GM12801 (cell line): ENCODE results near the gene RNU6-1.

Source experiments
- CTCF ChIP-seq: IDR thresholded peaks from one replicate; pipeline ENCODE4 v1.5.1; 2011; ENCODE audit warnings: control low read depth; ENCODE audit not compliant: insufficient read length; ENCODE audit errors: extremely low read depth

The RNU6-1 gene

GRCh38 chr15:67823314-67824196 lies 16.3 kb downstream of the RNU6-1 start:
- no peak for TF ChIP-seq CTCF

- TF ChIP-seq CTCF: no peak
Observed at GRCh38 chr15:67822537-67823313, 17.1 kb downstream of the RNU6-1 start.

- no peak for TF ChIP-seq CTCF
Observed at GRCh38 chr15:67821784-67822440, 17.9 kb downstream of the RNU6-1 start.

GRCh38 chr15:67820992-67821783 lies 18.7 kb downstream of the RNU6-1 start:
- no peak for TF ChIP-seq CTCF

GRCh38 chr15:67820122-67820991 lies 19.5 kb downstream of the RNU6-1 start:
- no peak for TF ChIP-seq CTCF

- TF ChIP-seq CTCF: no peak
Observed at GRCh38 chr15:67819636-67820035, 20.2 kb downstream of the RNU6-1 start.
